NT2/D1 (cell line): ENCODE measurements around the gene SLC27A3.

Source experiments
- DNase-seq: peaks from one replicate; pipeline ENCODE4 v3.0.0-alpha.2; 2011; ENCODE audit warnings: low read depth, low spot score
- H3K27me3 ChIP-seq: 2 replicates; pipeline ENCODE4 v1.6.0; 2011; ENCODE audit warnings: mild to moderate bottlenecking; ENCODE audit not compliant: insufficient read length, insufficient read depth
- H3K36me3 ChIP-seq: 2 replicates; pipeline ENCODE4 v1.6.1; 2011; ENCODE audit warnings: mild to moderate bottlenecking, low read length, mixed read lengths; ENCODE audit not compliant: insufficient read depth, insufficient read length
- H3K4me1 ChIP-seq: 2 replicates; pipeline ENCODE4 v1.5.1; 2011; ENCODE audit not compliant: insufficient read depth, insufficient read length
- H3K4me3 ChIP-seq: 2 replicates; pipeline ENCODE4 v1.5.1; 2011; ENCODE audit warnings: low read depth; ENCODE audit not compliant: insufficient read length
- H3K9ac ChIP-seq: 2 replicates; pipeline ENCODE4 v1.6.0; 2011; ENCODE audit warnings: low read depth; ENCODE audit not compliant: insufficient read length
- H3K9me3 ChIP-seq: 2 replicates; pipeline ENCODE4 v1.5.1; 2011; ENCODE audit warnings: mild to moderate bottlenecking, low read length; ENCODE audit not compliant: insufficient read depth
- SUZ12 ChIP-seq: IDR thresholded peaks from 2 replicates; pipeline ENCODE4 v1.6.1; 2011; ENCODE audit not compliant: insufficient read length, insufficient read depth; ENCODE audit errors: extremely low read depth
- YY1 ChIP-seq: IDR thresholded peaks from 2 replicates; pipeline ENCODE4 v1.6.1; 2011; ENCODE audit not compliant: insufficient read length, insufficient read depth
- ZNF274 ChIP-seq: IDR thresholded peaks from 2 replicates; pipeline ENCODE4 v1.6.1; 2011; ENCODE audit warnings: mild to moderate bottlenecking, low read depth, low read length

Gene SLC27A3

DNA sequence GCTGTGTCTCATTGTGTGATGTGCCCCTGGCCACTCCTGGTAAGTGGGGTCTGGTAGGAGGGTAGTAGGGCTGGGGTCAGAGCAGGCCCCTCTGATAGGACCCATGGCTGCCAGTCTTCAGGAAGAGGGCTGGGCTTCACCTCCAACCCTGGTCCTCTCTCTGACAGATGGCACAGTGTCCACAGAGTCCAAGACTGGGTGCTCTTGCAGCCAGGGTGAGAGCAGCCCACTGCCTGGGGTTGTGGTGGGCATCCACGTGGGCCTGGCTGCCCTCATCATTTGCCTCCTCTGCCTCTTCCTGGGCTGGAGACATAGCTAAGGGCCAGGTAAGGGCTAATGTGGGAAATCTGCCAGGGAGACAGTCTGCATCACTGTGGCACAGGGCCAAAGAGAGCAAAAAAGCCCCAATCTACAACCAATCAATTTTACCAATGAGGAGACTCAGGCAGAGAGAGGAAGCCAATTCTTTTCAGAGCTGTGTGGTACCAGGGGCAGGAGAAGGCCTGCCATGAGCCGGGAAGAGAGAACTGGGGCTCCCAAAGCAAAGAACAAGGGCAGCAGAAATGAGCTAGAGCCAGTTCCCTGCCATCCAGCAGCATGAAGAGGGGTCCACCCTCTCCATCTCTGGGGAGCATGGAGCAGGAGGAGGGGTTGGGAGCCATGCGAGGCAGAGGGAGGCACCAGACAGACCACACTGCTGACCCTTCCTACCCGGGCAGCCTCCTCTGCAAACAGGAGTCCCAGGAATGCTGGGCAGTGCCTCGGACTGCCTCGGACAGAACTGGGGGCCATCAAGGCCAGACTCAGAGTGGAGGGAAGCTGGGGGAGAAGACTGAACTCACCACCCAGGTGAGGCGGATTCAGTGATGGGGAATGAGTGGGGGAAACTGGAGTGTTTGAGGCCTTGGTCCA lies 26.8 kb downstream of the SLC27A3 start:
- TF ChIP-seq SUZ12 (no peak), ZNF274 (no peak), YY1 (no peak)
- no peak overlapping the region for H3K9ac ChIP-seq
- no peaks in the 10 kb centered on the region for H3K9me3 ChIP-seq
- no peaks in the 10 kb centered on the region for H3K27me3 ChIP-seq
- H3K4me3 ChIP-seq: no peak overlapping the region
- H3K36me3 ChIP-seq: peaks cover 23% of the 10 kb centered on the region
- peaks cover 4% of the 10 kb centered on the region for H3K4me1 ChIP-seq
- DNase-seq: no peak

DNA sequence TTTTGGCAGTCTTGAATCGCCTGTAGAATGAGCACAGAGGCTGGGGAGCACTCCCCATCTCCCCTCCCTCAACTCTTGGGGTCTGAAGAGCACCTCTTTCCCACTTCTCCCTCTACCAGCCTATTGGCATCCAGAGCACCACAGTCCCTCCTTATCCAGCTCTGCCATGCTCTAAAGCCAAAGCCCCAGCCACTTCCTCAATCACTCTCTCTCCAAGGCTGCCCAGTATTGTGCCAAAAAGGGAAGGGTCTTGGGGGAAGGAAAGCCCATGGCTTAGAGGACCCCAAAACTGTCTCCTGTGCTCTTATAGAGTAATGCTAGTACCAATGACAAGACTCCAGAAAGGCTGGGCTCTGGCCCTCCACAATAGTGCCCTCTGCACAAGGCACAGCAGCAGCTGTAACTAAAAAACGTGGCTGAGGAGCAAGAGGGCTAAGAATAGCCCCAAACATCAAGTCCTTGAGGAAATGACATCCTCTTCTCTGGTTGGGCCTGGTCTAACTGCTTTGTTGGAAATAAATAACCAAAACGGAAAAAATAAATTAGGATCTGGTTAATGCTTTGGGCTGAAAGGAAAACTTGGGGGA lies 28.4 kb downstream of the SLC27A3 start:
- H3K4me3 ChIP-seq: no peak overlapping the region
- peaks cover 37% of the 10 kb centered on the region for H3K36me3 ChIP-seq
- H3K4me1 ChIP-seq: peaks cover 3% of the 10 kb centered on the region
- no peaks in the 10 kb centered on the region for H3K27me3 ChIP-seq
- H3K9ac ChIP-seq: no peak overlapping the region
- no peak for DNase-seq
- TF ChIP-seq ZNF274 (no peak), SUZ12 (no peak), YY1 (no peak)
- H3K9me3 ChIP-seq: no peaks in the 10 kb centered on the region

DNA sequence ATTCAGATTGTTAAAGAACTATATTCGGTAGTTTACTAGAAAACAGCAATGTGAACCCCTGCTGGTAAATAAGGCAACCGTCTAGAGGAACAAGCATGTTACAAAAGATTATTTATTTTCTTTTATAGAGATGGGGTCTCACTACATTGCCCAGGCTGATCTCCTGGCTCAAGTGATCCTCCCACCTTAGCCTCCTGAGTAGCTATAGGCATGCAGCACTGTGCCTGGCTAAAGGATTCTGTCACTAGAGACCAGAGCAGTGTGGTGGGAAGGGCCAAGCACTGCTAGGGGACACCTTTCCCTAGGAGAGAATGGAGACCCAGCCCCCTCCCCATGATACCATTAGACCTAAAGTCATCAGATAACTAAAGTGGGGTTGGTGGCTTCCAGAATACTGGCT lies 28.9 kb downstream of the SLC27A3 start:
- DNase-seq: no peak
- H3K4me3 ChIP-seq: no peak overlapping the region
- TF ChIP-seq SUZ12: no peak
- TF ChIP-seq YY1: no peak
- TF ChIP-seq ZNF274: no peak
- no peaks in the 10 kb centered on the region for H3K27me3 ChIP-seq
- H3K4me1 ChIP-seq: peaks cover 5% of the 10 kb centered on the region
- no peaks in the 10 kb centered on the region for H3K9me3 ChIP-seq
- peaks cover 43% of the 10 kb centered on the region for H3K36me3 ChIP-seq
- no peak overlapping the region for H3K9ac ChIP-seq

DNA sequence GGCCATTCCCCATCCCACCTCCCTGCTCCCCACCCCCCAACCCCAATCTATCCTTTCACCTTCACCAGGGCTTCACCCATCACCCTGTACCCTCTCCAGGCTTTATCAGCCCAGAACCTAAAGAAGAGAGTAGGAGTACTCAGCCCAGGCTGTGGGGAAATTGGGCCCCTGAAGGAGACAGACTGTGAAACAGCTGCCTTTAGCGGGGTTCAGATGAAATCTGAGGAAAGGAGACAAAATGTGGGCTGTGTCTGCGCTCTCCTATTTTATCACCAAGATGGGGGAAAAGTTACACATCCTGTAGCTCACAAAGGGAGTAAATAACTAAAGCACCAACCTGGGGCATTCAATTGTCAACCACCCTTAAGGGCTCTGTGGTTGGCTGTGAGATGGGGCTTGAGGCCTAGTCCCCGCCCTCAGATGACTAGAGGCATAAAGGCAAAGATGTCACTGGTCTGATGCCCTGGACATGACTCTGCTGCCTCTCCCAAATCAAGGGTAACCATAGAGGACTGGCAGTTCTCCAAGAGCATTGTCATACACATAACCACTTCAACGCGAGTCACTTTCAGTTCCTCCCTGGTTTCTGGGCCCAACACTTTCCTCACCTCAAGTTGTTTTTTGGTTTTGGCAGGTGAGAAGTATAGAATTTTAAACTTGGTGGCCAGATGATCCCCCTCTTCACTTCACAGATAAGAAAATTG lies 30.0 kb downstream of the SLC27A3 start:
- DNase-seq: no peak
- H3K9ac ChIP-seq: no peak overlapping the region

DNA sequence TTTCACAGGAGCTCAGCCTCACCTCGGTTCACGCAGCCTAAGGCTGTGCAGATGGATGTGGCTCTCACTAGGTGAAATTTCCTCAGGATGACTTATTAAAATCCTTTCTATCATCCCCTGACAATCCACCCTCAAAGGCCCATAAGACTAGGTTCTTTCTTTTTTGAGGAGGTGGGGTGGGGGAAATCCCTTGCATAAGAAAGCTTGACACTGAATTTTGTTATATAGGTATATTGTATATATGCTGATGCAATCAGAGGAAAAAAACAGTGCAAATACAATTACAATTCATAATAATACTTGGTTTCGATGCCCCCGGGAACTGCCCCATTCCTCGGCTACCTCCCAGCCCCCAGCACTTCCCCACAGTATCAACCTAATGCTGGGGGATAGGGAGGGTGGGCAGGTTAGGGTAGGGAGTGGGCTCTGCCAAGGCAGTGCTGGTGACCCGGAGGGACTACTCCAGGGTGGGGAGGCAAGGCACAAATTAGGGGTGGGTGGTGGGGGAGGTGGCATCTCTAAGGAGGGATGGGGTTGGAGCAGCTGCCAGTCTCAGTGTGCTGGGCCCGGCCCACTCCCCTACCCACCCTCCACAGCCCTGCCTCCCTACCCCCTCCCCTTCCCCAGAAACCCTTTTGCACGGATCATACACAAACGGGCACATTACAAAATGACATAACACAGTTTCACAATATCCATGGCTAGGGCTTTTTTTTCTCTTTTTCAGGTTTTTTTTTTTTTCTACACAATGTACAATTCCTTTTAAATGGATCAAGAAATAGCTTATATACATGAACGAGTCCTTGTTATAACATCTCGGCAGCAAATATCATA lies 30.9 kb downstream of the SLC27A3 start:
- no peak overlapping the region for H3K9ac ChIP-seq

More for the DNA sequence above, 30.0 kb downstream of the SLC27A3 start:
- Histone ChIP-seq H3K9me3 (no peaks in the 10 kb centered on the region), H3K4me1 (peaks cover 5% of the 10 kb centered on the region), H3K4me3 (no peak overlapping the region), H3K36me3 (peaks cover 48% of the 10 kb centered on the region), H3K27me3 (no peaks in the 10 kb centered on the region)
- no peak for TF ChIP-seq YY1

DNA sequence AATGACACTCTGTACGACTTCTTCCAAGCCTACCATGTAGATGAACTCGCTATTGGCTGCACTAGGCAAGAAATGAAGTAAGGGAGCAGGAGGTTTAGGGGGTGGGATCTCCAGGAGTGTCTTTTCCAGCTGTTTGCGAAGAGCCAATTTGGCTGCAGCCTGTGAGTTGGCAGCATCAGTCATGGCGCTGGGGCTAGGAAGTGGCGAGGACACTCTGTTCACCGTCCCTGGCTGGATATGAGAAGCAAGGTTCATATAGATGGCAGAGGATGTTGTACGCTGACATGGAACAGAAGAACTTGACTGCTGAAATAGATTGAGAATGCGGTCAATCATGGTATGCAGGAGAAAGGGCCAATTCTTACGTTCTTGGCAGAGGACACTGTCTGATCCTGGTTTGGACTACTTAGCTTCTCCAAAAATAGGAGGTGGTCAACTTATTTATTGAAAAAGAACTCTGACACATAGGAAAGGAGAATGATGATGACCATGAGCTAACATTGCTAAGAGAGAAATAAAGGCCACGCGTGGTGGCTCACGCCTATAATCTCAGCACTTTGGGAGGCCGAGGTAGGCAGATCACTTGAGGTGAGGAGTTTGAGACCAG lies 41.2 kb downstream of the SLC27A3 start:
- Histone ChIP-seq H3K27me3 (no peaks in the 10 kb centered on the region), H3K36me3 (peaks cover 76% of the 10 kb centered on the region), H3K9me3 (no peaks in the 10 kb centered on the region), H3K4me1 (no peaks in the 10 kb centered on the region), H3K4me3 (no peak overlapping the region), H3K9ac (no peak overlapping the region)
- DNase-seq: no peak
- TF ChIP-seq SUZ12 (no peak), YY1 (no peak), ZNF274 (no peak)

More for the DNA sequence above, 30.9 kb downstream of the SLC27A3 start:
- TF ChIP-seq YY1: no peak
- no peak for TF ChIP-seq ZNF274
- no peak for TF ChIP-seq SUZ12
- Histone ChIP-seq H3K27me3 (no peaks in the 10 kb centered on the region), H3K4me1 (peaks cover 5% of the 10 kb centered on the region), H3K36me3 (peaks cover 55% of the 10 kb centered on the region), H3K9me3 (no peaks in the 10 kb centered on the region), H3K4me3 (no peak overlapping the region)
- DNase-seq: no peak
